HepG2 (cell line): ENCODE measurements around the gene TEAD4. TPM values are rescaled to one million over a fixed set of nuclear protein-coding genes. Genes with fewer than 3 reads are reported as not detected.

ENCODE experiments used
- CBX5 ChIP-seq: sonication (generic); formaldehyde crosslinking; IDR thresholded peaks from 2 replicates; pipeline ENCODE4 v1.4.0; 2020; ENCODE audit warnings: missing genetic modification reagents, borderline replicate concordance
- EEA1 ChIP-seq: sonication (generic); formaldehyde crosslinking; IDR thresholded peaks from 2 replicates; pipeline ENCODE4 v1.5.1; 2020; ENCODE audit warnings: mild to moderate bottlenecking, missing genetic modification reagents, borderline replicate concordance
- ETV6 ChIP-seq: sonication (generic); formaldehyde crosslinking; conservative IDR thresholded peaks from 2 replicates; pipeline ENCODE4 v1.4.0; 2020; ENCODE audit warnings: missing genetic modification reagents
- FIP1L1 ChIP-seq: fragments of 200-400 bp; formaldehyde crosslinking; IDR thresholded peaks from 2 replicates; pipeline ENCODE4 v1.6.1; 2018; ENCODE audit warnings: low read depth, mild to moderate bottlenecking, low read length, moderate library complexity, borderline replicate concordance; ENCODE audit not compliant: insufficient read depth
- HDAC2 ChIP-seq: sonication (generic); formaldehyde crosslinking; IDR thresholded peaks from 2 replicates; pipeline ENCODE4 v1.4.0; 2020; ENCODE audit warnings: missing genetic modification reagents
- MAZ ChIP-seq, 2 experiments: sonication (generic) in 1 of 2; formaldehyde crosslinking in 1 of 2; IDR thresholded peaks; 2 replicates each; pipeline versions ENCODE4 v1.5.0 to v1.6.1; 2012 to 2020; ENCODE audit warnings: low read depth in 2 of 2, mild to moderate bottlenecking in 2 of 2, borderline replicate concordance in 1 of 2, improper control_type of control experiment in 1 of 2, low read length in 1 of 2, missing genetic modification reagents in 1 of 2, moderate library complexity in 1 of 2
- MIER3 ChIP-seq: IDR thresholded peaks from 2 replicates; pipeline ENCODE4 v1.6.1; 2016; ENCODE audit warnings: missing compliant biosample characterization, borderline replicate concordance
- PHF20 ChIP-seq: sonication (generic); formaldehyde crosslinking; IDR thresholded peaks from 2 replicates; pipeline ENCODE4 v1.5.0; 2020; ENCODE audit warnings: mild to moderate bottlenecking, missing genetic modification reagents
- PHF8 ChIP-seq: sonication (generic); formaldehyde crosslinking; IDR thresholded peaks from 2 replicates; pipeline ENCODE4 v1.5.0; 2020; ENCODE audit warnings: missing genetic modification reagents
- POLR2AphosphoS2 ChIP-seq: IDR thresholded peaks from 2 replicates; pipeline ENCODE4 v1.6.1; 2011; ENCODE audit warnings: low read depth, low read length, improper control_type of control experiment
- PPARG ChIP-seq: conservative IDR thresholded peaks from 2 replicates; pipeline ENCODE4 v1.6.1; 2016; ENCODE audit warnings: missing biosample characterization, missing genetic modification reagents
- SIN3A ChIP-seq: IDR thresholded peaks from 2 replicates; pipeline ENCODE4 v1.6.1; 2011; ENCODE audit warnings: low read depth, mild to moderate bottlenecking, control low read depth, low read length, borderline replicate concordance
- ZBTB38 ChIP-seq: sonication (generic); formaldehyde crosslinking; IDR thresholded peaks from 2 replicates; pipeline ENCODE4 v1.5.1; 2020; ENCODE audit warnings: mild to moderate bottlenecking, missing genetic modification reagents
- ZBTB7B ChIP-seq: sonication (generic); formaldehyde crosslinking; IDR thresholded peaks from 2 replicates; pipeline ENCODE4 v1.4.0; 2020; ENCODE audit warnings: missing genetic modification reagents
- ZBTB8A ChIP-seq: sonication (generic); formaldehyde crosslinking; IDR thresholded peaks from 2 replicates; pipeline ENCODE4 v1.4.0; 2020; ENCODE audit warnings: mild to moderate bottlenecking, low read depth, missing genetic modification reagents, borderline replicate concordance
- ZFP91 ChIP-seq: sonication (generic); formaldehyde crosslinking; IDR thresholded peaks from 2 replicates; pipeline ENCODE4 v1.9.0; 2022; ENCODE audit warnings: missing genetic modification reagents, mild to moderate bottlenecking, borderline replicate concordance
- ZKSCAN8 ChIP-seq: IDR thresholded peaks from 2 replicates; pipeline ENCODE4 v1.6.1; 2016; ENCODE audit warnings: borderline replicate concordance, missing genetic modification reagents, missing compliant biosample characterization
- ZMYM4 ChIP-seq: sonication (generic); formaldehyde crosslinking; IDR thresholded peaks from 2 replicates; pipeline ENCODE4 v1.8.1; 2023; ENCODE audit warnings: mild to moderate bottlenecking, missing genetic modification reagents
- ZNF180 ChIP-seq: sonication (generic); formaldehyde crosslinking; IDR thresholded peaks from 2 replicates; pipeline ENCODE4 v1.4.0; 2020; ENCODE audit warnings: low read depth, missing genetic modification reagents, borderline replicate concordance
- ZNF333 ChIP-seq: sonication (generic); formaldehyde crosslinking; IDR thresholded peaks from 2 replicates; pipeline ENCODE4 v1.4.0; 2020; ENCODE audit warnings: mild to moderate bottlenecking, missing genetic modification reagents, borderline replicate concordance
- ZNF350 ChIP-seq: sonication (generic); formaldehyde crosslinking; IDR thresholded peaks from 2 replicates; pipeline ENCODE4 v1.4.0; 2020; ENCODE audit warnings: mild to moderate bottlenecking, low read depth, missing genetic modification reagents, borderline replicate concordance
- ZNF496 ChIP-seq: sonication (generic); formaldehyde crosslinking; IDR thresholded peaks from 2 replicates; pipeline ENCODE4 v1.8.1; 2023; ENCODE audit warnings: mild to moderate bottlenecking, moderate library complexity, missing genetic modification reagents; ENCODE audit not compliant: insufficient replicate concordance
- ZNF768 ChIP-seq: sonication (generic); formaldehyde crosslinking; IDR thresholded peaks from 2 replicates; pipeline ENCODE4 v1.4.0; 2020; ENCODE audit warnings: missing genetic modification reagents
- ZSCAN31 ChIP-seq: sonication (generic); formaldehyde crosslinking; IDR thresholded peaks from 2 replicates; pipeline ENCODE4 v1.5.0; 2020; ENCODE audit warnings: low read depth, mild to moderate bottlenecking, missing genetic modification reagents
- polyA plus RNA-seq, 8 experiments: library from polyadenylated mRNA; depleted of rRNA in 3 of 8; stranded (reverse) in 7 of 8; unstranded in 1 of 8; fragments of >200 nt; fragmentation: Illumina TruSeq in 4 of 8; extraction: Trizol in 4 of 8; gene quantifications; 2 replicates each; pipeline versions ENCODE4 v1.2.1 to v1.2.3, GENCODE V29; 2011 to 2016; ENCODE audit warnings: low read depth in 4 of 8, missing spikeins in 1 of 8, mixed read lengths in 1 of 8; ENCODE audit not compliant: insufficient read depth in 1 of 8
- total RNA-seq, 5 experiments: library from RNA; depleted of rRNA; stranded (reverse); fragments of >200 nt; fragmentation: Illumina TruSeq; extraction: Trizol; gene quantifications; 2 replicates each; pipeline ENCODE4 v1.2.3, GENCODE V29; 2016; ENCODE audit warnings: low read depth in 1 of 5
- TF ChIP-seq, protein P1 (sequence below): sonication (generic); formaldehyde crosslinking; conservative IDR thresholded peaks from 2 replicates; pipeline ENCODE4 v1.4.0; 2020; ENCODE audit warnings: missing genetic modification reagents

Gene TEAD4
- total and polyA plus RNA-seq, 2 of the 13 experiments (the other 11 are each of a cell fraction or from before 2014, with no cell fraction given), result 45.0 to 69.4 TPM

GRCh38 chr12:3076730-3077571 lies 117.8 kb downstream of the TEAD4 start, which contains the start of gene TSPAN9 (continued):
- TF ChIP-seq PHF20 (CRISPR knock-in tag) (no peak; the same call in 1 of the 2 replicates), PPARG (CRISPR knock-in tag) (0 out of 2 replicates have a peak, but pooled peaks have one; percentile 13), ZNF180 (CRISPR knock-in tag) (no peak), ZNF350 (0 out of 2 replicates have a peak, but pooled peaks have one; percentile 40), FIP1L1 (no peak), MIER3 (CRISPR knock-in tag) (peak; percentile 27; the same call in 1 of the 2 replicates), HDAC2 (CRISPR knock-in tag) (peak; percentile 47; the same call in 1 of the 2 replicates), ZBTB38 (CRISPR knock-in tag) (0 out of 2 replicates have a peak, but pooled peaks have one; percentile 14), PHF8 (CRISPR knock-in tag) (peak; percentile 84), ZKSCAN8 (CRISPR knock-in tag) (no peak), ZNF333 (CRISPR knock-in tag) (peak; percentile 81; the same call in 1 of the 2 replicates), ZNF768 (CRISPR knock-in tag) (peak; percentile 61; the same call in 1 of the 2 replicates), ETV6 (CRISPR knock-in tag) (no peak), ZBTB7B (CRISPR knock-in tag) (peak; percentile 53; the same call in 1 of the 2 replicates), ZFP91 (CRISPR knock-in tag) (peak; percentile 70; the same call in 1 of the 2 replicates), CBX5 (CRISPR knock-in tag) (peak; percentile 49; the same call in 1 of the 2 replicates), ZNF496 (CRISPR knock-in tag) (no peak), SIN3A (peak; percentile 72; the same call in 1 of the 2 replicates), MAZ (IDR thresholded peaks at IDR 0.05; ENCODE audit: borderline replicate concordance, low read depth, low read length) (0 out of 2 replicates have a peak, but pooled peaks have one; percentile 34), MAZ (CRISPR knock-in tag; IDR thresholded peaks at IDR 0.05; ENCODE audit: low read depth) (peak; percentile 18; the same call in 1 of the 2 replicates), ZSCAN31 (CRISPR knock-in tag) (peak; percentile 25; the same call in 1 of the 2 replicates), EEA1 (no peak; the same call in 1 of the 2 replicates), ZMYM4 (CRISPR knock-in tag) (no peak), POLR2AphosphoS2 (no peak), ZBTB8A (no peak; the same call in 1 of the 2 replicates)
- TF ChIP-seq, protein P1, sequence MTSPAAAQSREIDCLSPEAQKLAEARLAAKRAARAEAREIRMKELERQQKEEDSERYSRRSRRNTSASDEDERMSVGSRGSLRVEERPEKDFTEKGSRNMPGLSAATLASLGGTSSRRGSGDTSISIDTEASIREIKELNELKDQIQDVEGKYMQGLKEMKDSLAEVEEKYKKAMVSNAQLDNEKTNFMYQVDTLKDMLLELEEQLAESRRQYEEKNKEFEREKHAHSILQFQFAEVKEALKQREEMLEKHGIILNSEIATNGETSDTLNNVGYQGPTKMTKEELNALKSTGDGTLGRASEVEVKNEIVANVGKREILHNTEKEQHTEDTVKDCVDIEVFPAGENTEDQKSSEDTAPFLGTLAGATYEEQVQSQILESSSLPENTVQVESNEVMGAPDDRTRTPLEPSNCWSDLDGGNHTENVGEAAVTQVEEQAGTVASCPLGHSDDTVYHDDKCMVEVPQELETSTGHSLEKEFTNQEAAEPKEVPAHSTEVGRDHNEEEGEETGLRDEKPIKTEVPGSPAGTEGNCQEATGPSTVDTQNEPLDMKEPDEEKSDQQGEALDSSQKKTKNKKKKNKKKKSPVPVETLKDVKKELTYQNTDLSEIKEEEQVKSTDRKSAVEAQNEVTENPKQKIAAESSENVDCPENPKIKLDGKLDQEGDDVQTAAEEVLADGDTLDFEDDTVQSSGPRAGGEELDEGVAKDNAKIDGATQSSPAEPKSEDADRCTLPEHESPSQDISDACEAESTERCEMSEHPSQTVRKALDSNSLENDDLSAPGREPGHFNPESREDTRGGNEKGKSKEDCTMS (CRISPR knock-in tag), result no peak
